ENCODE measurements around the gene TET3.
A peak's percentile ranks its signal among the peaks of the same experiment; 100 is the strongest.

Gene TET3

GRCh38 chr2:73986085-73986681 is 1.5 kb downstream of the TET3 start:
- Histone ChIP-seq H3K4me3 (ENCODE audit: insufficient read depth in 1 of 2, low read depth in 1 of 2, low read length in 2 of 2) (peak overlapping the region; percentile 66 to 76), H2AK5ac (ENCODE audit: low read length, severe bottlenecking) (peak overlapping the region; percentile 45), H3K79me1 (replicated peaks; ENCODE audit: low read length, poor library complexity, severe bottlenecking) (peaks cover 35% of the 10 kb centered on the region), H4K91ac (ENCODE audit: low read length) (peak overlapping the region; percentile 24), H2AFZ (ENCODE audit: low read depth, low read length) (no peak overlapping the region), H3K4me1 (ENCODE audit: control insufficient read depth, insufficient read depth, low read depth, low read length) (peaks cover 39% of the 10 kb centered on the region), H2BK5ac (ENCODE audit: low read depth, low read length, poor library complexity, severe bottlenecking) (no peak overlapping the region), H2BK15ac (ENCODE audit: low read depth, poor library complexity, severe bottlenecking) (no peak overlapping the region), H3K9me3 (ENCODE audit: control insufficient read depth, low read length) (no peaks in the 10 kb centered on the region), H3K27me3 (ENCODE audit: control insufficient read depth in 1 of 2, insufficient read depth in 1 of 2, low read length in 2 of 2) (peaks cover 7 to 23% of the 10 kb centered on the region in 2 experiments), H3K14ac (ENCODE audit: low read length in 2 of 2) (no peak overlapping the region), H3K36me3 (ENCODE audit: control insufficient read depth in 1 of 2, insufficient read depth in 2 of 2, low read depth in 1 of 2, low read length in 2 of 2) (peaks cover 0 to 11% of the 10 kb centered on the region in 2 experiments), H2BK120ac (ENCODE audit: low read depth, low read length) (no peak overlapping the region), H2BK12ac (ENCODE audit: low read length in 2 of 2) (peak overlapping the region in 1 of 2 experiments; percentile 15), H4K8ac (ENCODE audit: low read length) (no peak overlapping the region), H3K9ac (ENCODE audit: low read length) (peak overlapping the region; percentile 75), H3K23ac (ENCODE audit: low read length in 2 of 2) (no peak overlapping the region), H3K18ac (ENCODE audit: low read depth in 1 of 2, low read length in 2 of 2) (peak overlapping the region; percentile 4 to 29), H3K4me2 (ENCODE audit: low read length, poor library complexity, severe bottlenecking) (peak overlapping the region; percentile 52), H3K4ac (ENCODE audit: low read depth in 1 of 2, low read length in 2 of 2) (peak overlapping the region in 1 of 2 experiments; percentile 37), H3K27ac (ENCODE audit: low read length, poor library complexity, severe bottlenecking) (no peak overlapping the region)
- no peak for DNase-seq
- WGBS: 92% methylated on average over 21 of the region's 21 CpGs

DNA sequence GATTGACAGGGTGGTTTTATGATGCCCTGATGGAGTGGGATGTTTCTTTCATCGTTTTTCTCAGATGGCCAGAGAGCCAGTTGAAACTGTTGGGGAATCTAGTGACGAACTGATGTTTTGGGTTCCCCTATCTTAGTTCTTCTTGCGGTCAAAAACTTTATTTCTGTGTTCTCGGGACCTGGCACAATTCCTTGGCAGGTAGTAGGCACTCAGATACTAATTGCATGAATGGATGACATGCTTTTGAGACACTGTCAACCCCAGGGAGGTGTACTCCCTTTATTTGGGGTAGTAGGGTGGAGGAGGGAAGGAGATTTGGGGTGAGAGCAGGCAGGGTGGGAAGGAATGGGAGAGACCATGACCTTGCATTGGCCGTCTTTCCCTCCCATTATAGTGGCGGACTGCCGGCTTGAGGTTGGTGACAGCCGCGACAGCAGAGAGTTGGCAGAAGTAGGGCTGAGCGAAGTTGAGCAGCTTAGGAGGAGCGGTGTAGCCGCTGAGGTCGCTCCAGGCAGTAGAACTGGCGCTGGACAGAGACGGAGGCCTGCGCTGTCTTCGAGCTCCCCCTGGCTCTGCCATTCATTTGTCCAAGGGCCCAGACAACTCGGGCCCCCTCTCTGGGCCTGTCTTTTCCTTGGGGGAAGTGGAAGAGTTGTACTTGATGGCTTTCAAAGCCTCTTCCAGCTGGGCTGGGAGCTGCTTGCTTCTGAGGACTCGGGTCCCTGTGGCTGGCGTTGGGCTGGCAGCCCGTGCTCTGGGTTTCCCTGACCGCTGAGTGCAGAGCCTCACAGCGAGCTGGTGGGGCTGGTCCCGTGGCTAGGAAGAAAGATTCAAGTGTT is 2.6 kb downstream of the TET3 start:
- Histone ChIP-seq H4K8ac (ENCODE audit: low read length) (no peak overlapping the region), H4K91ac (ENCODE audit: low read length) (no peak overlapping the region), H2AK5ac (ENCODE audit: low read length, severe bottlenecking) (no peak overlapping the region), H3K4me1 (ENCODE audit: control insufficient read depth, insufficient read depth, low read depth, low read length) (peaks cover 33% of the 10 kb centered on the region), H2BK15ac (ENCODE audit: low read depth, poor library complexity, severe bottlenecking) (no peak overlapping the region), H3K23ac (ENCODE audit: low read length in 2 of 2) (no peak overlapping the region), H3K4ac (ENCODE audit: low read depth in 1 of 2, low read length in 2 of 2) (no peak overlapping the region), H3K14ac (ENCODE audit: low read length in 2 of 2) (peak overlapping the region in 1 of 2 experiments; percentile 9), H2BK120ac (ENCODE audit: low read depth, low read length) (no peak overlapping the region), H2AFZ (ENCODE audit: low read depth, low read length) (no peak overlapping the region), H2BK5ac (ENCODE audit: low read depth, low read length, poor library complexity, severe bottlenecking) (no peak overlapping the region), H3K4me3 (ENCODE audit: insufficient read depth in 1 of 2, low read depth in 1 of 2, low read length in 2 of 2) (no peak overlapping the region), H3K27ac (ENCODE audit: low read length, poor library complexity, severe bottlenecking) (no peak overlapping the region), H3K36me3 (ENCODE audit: control insufficient read depth in 1 of 2, insufficient read depth in 2 of 2, low read depth in 1 of 2, low read length in 2 of 2) (peaks cover 0 to 11% of the 10 kb centered on the region in 2 experiments), H3K79me1 (replicated peaks; ENCODE audit: low read length, poor library complexity, severe bottlenecking) (peaks cover 41% of the 10 kb centered on the region), H3K27me3 (ENCODE audit: control insufficient read depth in 1 of 2, insufficient read depth in 1 of 2, low read length in 2 of 2) (peaks cover 0 to 23% of the 10 kb centered on the region in 2 experiments), H2BK12ac (ENCODE audit: low read length in 2 of 2) (no peak overlapping the region), H3K9me3 (ENCODE audit: control insufficient read depth, low read length) (no peaks in the 10 kb centered on the region), H3K9ac (ENCODE audit: low read length) (no peak overlapping the region), H3K4me2 (ENCODE audit: low read length, poor library complexity, severe bottlenecking) (no peak overlapping the region), H3K18ac (ENCODE audit: low read depth in 1 of 2, low read length in 2 of 2) (no peak overlapping the region)
- peak; percentile 55 for DNase-seq
- 68% methylated on average over 23 of the region's 24 CpGs for WGBS

GRCh38 chr2:73987948-73988700 is 3.4 kb downstream of the TET3 start:
- no peak overlapping the region for H2AFZ ChIP-seq (ENCODE audit: low read depth, low read length)
- peaks cover 0 to 23% of the 10 kb centered on the region in 2 experiments for H3K27me3 ChIP-seq (ENCODE audit: control insufficient read depth in 1 of 2, insufficient read depth in 1 of 2, low read length in 2 of 2)
- H3K18ac ChIP-seq (ENCODE audit: low read depth in 1 of 2, low read length in 2 of 2): no peak overlapping the region
- H3K4ac ChIP-seq (ENCODE audit: low read depth in 1 of 2, low read length in 2 of 2): no peak overlapping the region
- no peak overlapping the region for H3K4me2 ChIP-seq (ENCODE audit: low read length, poor library complexity, severe bottlenecking)
- no peak overlapping the region for H2BK15ac ChIP-seq (ENCODE audit: low read depth, poor library complexity, severe bottlenecking)
- no peak overlapping the region for H4K8ac ChIP-seq (ENCODE audit: low read length)
- H3K9ac ChIP-seq (ENCODE audit: low read length): no peak overlapping the region
- WGBS: 87% methylated on average over 5 of the region's 10 CpGs
- DNase-seq: no peak
- H4K91ac ChIP-seq (ENCODE audit: low read length): no peak overlapping the region
- H3K27ac ChIP-seq (ENCODE audit: low read length, poor library complexity, severe bottlenecking): no peak overlapping the region
- no peak overlapping the region for H3K4me3 ChIP-seq (ENCODE audit: insufficient read depth in 1 of 2, low read depth in 1 of 2, low read length in 2 of 2)
- H2BK5ac ChIP-seq (ENCODE audit: low read depth, low read length, poor library complexity, severe bottlenecking): no peak overlapping the region
- peaks cover 33% of the 10 kb centered on the region for H3K4me1 ChIP-seq (ENCODE audit: control insufficient read depth, insufficient read depth, low read depth, low read length)
- peak overlapping the region in 1 of 2 experiments; percentile 79 for H3K14ac ChIP-seq (ENCODE audit: low read length in 2 of 2)
- no peak overlapping the region for H2BK12ac ChIP-seq (ENCODE audit: low read length in 2 of 2)
- H2BK120ac ChIP-seq (ENCODE audit: low read depth, low read length): no peak overlapping the region
- peak overlapping the region in 1 of 2 experiments; percentile 10 for H3K23ac ChIP-seq (ENCODE audit: low read length in 2 of 2)
- H3K9me3 ChIP-seq (ENCODE audit: control insufficient read depth, low read length): no peaks in the 10 kb centered on the region
- H3K36me3 ChIP-seq (ENCODE audit: control insufficient read depth in 1 of 2, insufficient read depth in 2 of 2, low read depth in 1 of 2, low read length in 2 of 2): peaks cover 0 to 11% of the 10 kb centered on the region in 2 experiments
- no peak overlapping the region for H2AK5ac ChIP-seq (ENCODE audit: low read length, severe bottlenecking)
- H3K79me1 ChIP-seq (replicated peaks; ENCODE audit: low read length, poor library complexity, severe bottlenecking): peaks cover 44% of the 10 kb centered on the region

DNA sequence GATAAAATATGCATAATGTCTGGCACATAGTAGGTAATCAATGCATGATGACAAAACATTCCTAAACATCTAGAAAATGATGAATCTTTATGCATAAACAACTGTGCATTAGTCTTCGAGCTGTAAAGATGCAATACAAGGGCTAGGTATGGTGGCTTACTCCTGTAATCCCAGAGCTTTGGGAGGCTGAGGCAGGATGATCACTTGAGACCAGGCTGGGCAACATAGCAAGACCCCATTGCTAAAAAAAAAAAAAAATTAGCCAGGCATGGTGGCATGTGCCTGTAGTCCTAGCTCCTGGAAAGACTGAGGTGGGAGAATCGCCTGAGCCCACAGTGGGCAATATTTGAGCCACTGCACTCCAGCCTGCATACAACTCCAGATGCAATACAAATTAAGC is 5.3 kb downstream of the TET3 start:
- no peak for DNase-seq
- H3K27me3 ChIP-seq (ENCODE audit: control insufficient read depth in 1 of 2, insufficient read depth in 1 of 2, low read length in 2 of 2): peaks cover 0 to 23% of the 10 kb centered on the region in 2 experiments
- H2BK15ac ChIP-seq (ENCODE audit: low read depth, poor library complexity, severe bottlenecking): no peak overlapping the region
- no peak overlapping the region for H3K4ac ChIP-seq (ENCODE audit: low read depth in 1 of 2, low read length in 2 of 2)
- H4K8ac ChIP-seq (ENCODE audit: low read length): no peak overlapping the region
- H3K9ac ChIP-seq (ENCODE audit: low read length): no peak overlapping the region
- no peak overlapping the region for H2BK120ac ChIP-seq (ENCODE audit: low read depth, low read length)
- peaks cover 25% of the 10 kb centered on the region for H3K4me1 ChIP-seq (ENCODE audit: control insufficient read depth, insufficient read depth, low read depth, low read length)
- H3K79me1 ChIP-seq (replicated peaks; ENCODE audit: low read length, poor library complexity, severe bottlenecking): peaks cover 51% of the 10 kb centered on the region
- no peaks in the 10 kb centered on the region for H3K9me3 ChIP-seq (ENCODE audit: control insufficient read depth, low read length)
- H4K91ac ChIP-seq (ENCODE audit: low read length): no peak overlapping the region
- H3K4me3 ChIP-seq (ENCODE audit: insufficient read depth in 1 of 2, low read depth in 1 of 2, low read length in 2 of 2): no peak overlapping the region
- no peak overlapping the region for H3K4me2 ChIP-seq (ENCODE audit: low read length, poor library complexity, severe bottlenecking)
- H2BK5ac ChIP-seq (ENCODE audit: low read depth, low read length, poor library complexity, severe bottlenecking): no peak overlapping the region
- H2BK12ac ChIP-seq (ENCODE audit: low read length in 2 of 2): no peak overlapping the region
- WGBS: 89% methylated on average over 2 of the region's 2 CpGs
- H3K27ac ChIP-seq (ENCODE audit: low read length, poor library complexity, severe bottlenecking): no peak overlapping the region
- no peak overlapping the region for H3K18ac ChIP-seq (ENCODE audit: low read depth in 1 of 2, low read length in 2 of 2)
- no peak overlapping the region for H3K23ac ChIP-seq (ENCODE audit: low read length in 2 of 2)
- no peak overlapping the region for H3K14ac ChIP-seq (ENCODE audit: low read length in 2 of 2)
- peaks cover 0 to 11% of the 10 kb centered on the region in 2 experiments for H3K36me3 ChIP-seq (ENCODE audit: control insufficient read depth in 1 of 2, insufficient read depth in 2 of 2, low read depth in 1 of 2, low read length in 2 of 2)
- no peak overlapping the region for H2AK5ac ChIP-seq (ENCODE audit: low read length, severe bottlenecking)
- H2AFZ ChIP-seq (ENCODE audit: low read depth, low read length): no peak overlapping the region

Data from mesenchymal stem cell (in vitro differentiated cells and primary cell).